RWPE2 (cell line): Measurements from ENCODE around the gene PEX5L.
A peak's percentile ranks its signal among the peaks of the same experiment; 100 is the strongest.

Source experiments
- ATAC-seq: fragments of 200-7000 bp; cut with Tn5 transposase; 3 replicates; pipeline ENCODE4 v1.9.1; 2021; ENCODE audit warnings: low read depth
- DNase-seq: peaks from one replicate; pipeline ENCODE4 v3.0.0-alpha.2; 2020; ENCODE audit warnings: low spot score
- H3K27ac ChIP-seq: fragments of 450-650 bp; 2 replicates; pipeline ENCODE4 v1.5.1; 2017; ENCODE audit warnings: mild to moderate bottlenecking; ENCODE audit not compliant: poor library complexity, severe bottlenecking
- H3K27me3 ChIP-seq: fragments of 250-450 bp; sonication (Bioruptor Pico); 2 replicates; pipeline ENCODE4 v1.5.1; 2021; ENCODE audit warnings: mild to moderate bottlenecking, moderate library complexity; ENCODE audit not compliant: insufficient read depth, poor library complexity, severe bottlenecking
- H3K36me3 ChIP-seq: fragments of 250-450 bp; sonication (Bioruptor Pico); 2 replicates; pipeline ENCODE4 v1.5.1; 2020; ENCODE audit warnings: low read depth, mild to moderate bottlenecking, moderate library complexity
- H3K4me1 ChIP-seq: fragments of 250-450 bp; sonication (Bioruptor Pico); 2 replicates; pipeline ENCODE4 v1.5.1; 2021; ENCODE audit warnings: mild to moderate bottlenecking, moderate library complexity; ENCODE audit not compliant: insufficient read depth, poor library complexity, severe bottlenecking
- H3K4me3 ChIP-seq: fragments of 250-450 bp; sonication (Bioruptor Pico); 2 replicates; pipeline ENCODE4 v1.5.1; 2021; ENCODE audit warnings: mild to moderate bottlenecking, moderate library complexity; ENCODE audit not compliant: severe bottlenecking
- H3K9me3 ChIP-seq: fragments of 250-450 bp; sonication (Bioruptor Pico); 2 replicates; pipeline ENCODE4 v1.5.1; 2021; ENCODE audit warnings: mild to moderate bottlenecking, moderate library complexity; ENCODE audit not compliant: severe bottlenecking
- CTCF ChIP-seq: fragments of 450-650 bp; IDR thresholded peaks from one replicate; pipeline ENCODE4 v1.5.1; 2017; ENCODE audit warnings: mild to moderate bottlenecking, moderate library complexity; ENCODE audit not compliant: poor library complexity, severe bottlenecking

The PEX5L gene

GRCh38 chr3:179971280-179971679, 65.5 kb downstream of the PEX5L start:
- DNase-seq (no peak), ATAC-seq (0 out of 3 replicates have a peak, but pooled peaks have one; percentile 31)
- Histone ChIP-seq H3K4me1 (peaks cover 5% of the 10 kb centered on the region), H3K36me3 (no peaks in the 10 kb centered on the region), H3K9me3 (no peaks in the 10 kb centered on the region), H3K27ac (no peak overlapping the region), H3K27me3 (no peaks in the 10 kb centered on the region), H3K4me3 (no peak overlapping the region)
- TF ChIP-seq CTCF = no peak

- H3K36me3 ChIP-seq = no peaks in the 10 kb centered on the region
- no peak overlapping the region for H3K4me3 ChIP-seq
- ATAC-seq (no peak), DNase-seq (no peak)
- no peaks in the 10 kb centered on the region for H3K9me3 ChIP-seq
- peaks cover 5% of the 10 kb centered on the region for H3K4me1 ChIP-seq
- no peak overlapping the region for H3K27ac ChIP-seq
- no peak for TF ChIP-seq CTCF
- H3K27me3 ChIP-seq = no peaks in the 10 kb centered on the region
Measured at GRCh38 chr3:179970746-179971145, 66.0 kb downstream of the PEX5L start.

- H3K9me3 ChIP-seq = no peaks in the 10 kb centered on the region
- TF ChIP-seq CTCF = no peak
- H3K4me1 ChIP-seq = peaks cover 5% of the 10 kb centered on the region
- DNase-seq (no peak), ATAC-seq (peak; percentile 74)
- no peaks in the 10 kb centered on the region for H3K27me3 ChIP-seq
- H3K36me3 ChIP-seq = no peaks in the 10 kb centered on the region
- no peak overlapping the region for H3K27ac ChIP-seq
- H3K4me3 ChIP-seq = no peak overlapping the region
Measured at GRCh38 chr3:179969525-179969924, 67.2 kb downstream of the PEX5L start.

GRCh38 chr3:179967622-179968021, 69.1 kb downstream of the PEX5L start:
- Histone ChIP-seq H3K27me3 (no peaks in the 10 kb centered on the region), H3K9me3 (no peaks in the 10 kb centered on the region), H3K4me1 (peaks cover 5% of the 10 kb centered on the region), H3K4me3 (no peak overlapping the region), H3K36me3 (no peaks in the 10 kb centered on the region), H3K27ac (no peak overlapping the region)
- no peak for DNase-seq
- ATAC-seq = no peak
- no peak for TF ChIP-seq CTCF

GRCh38 chr3:179964890-179965289, 71.8 kb downstream of the PEX5L start:
- Histone ChIP-seq H3K36me3 (no peaks in the 10 kb centered on the region), H3K9me3 (no peaks in the 10 kb centered on the region), H3K27me3 (no peaks in the 10 kb centered on the region), H3K4me3 (no peak overlapping the region), H3K4me1 (peaks cover 2% of the 10 kb centered on the region), H3K27ac (no peak overlapping the region)
- TF ChIP-seq CTCF = no peak
- ATAC-seq (no peak), DNase-seq (no peak)
